K562 (cell line): ENCODE results near the gene RTL10. TPM values are rescaled to one million over a fixed set of nuclear protein-coding genes. Genes with fewer than 3 reads are reported as not detected.
A peak's percentile ranks its signal among the peaks of the same experiment; 100 is the strongest.

Source experiments
- CUX1 ChIP-seq: fragments of 200-800 bp; sonication (Bioruptor generic); IDR thresholded peaks from 2 replicates; pipeline ENCODE4 v1.6.1; 2016; ENCODE audit warnings: missing genetic modification characterization, missing compliant biosample characterization
- FIP1L1 ChIP-seq: fragments of 200-400 bp; formaldehyde crosslinking; IDR thresholded peaks from 2 replicates; pipeline ENCODE4 v1.6.1; 2018; ENCODE audit warnings: mild to moderate bottlenecking, low read depth, low read length; ENCODE audit not compliant: poor library complexity, severe bottlenecking
- KLF10 ChIP-seq: fragments of 250-450 bp; sonication (Bioruptor Pico); IDR thresholded peaks from 2 replicates; pipeline ENCODE4 v1.6.1; 2021; ENCODE audit warnings: matching md5 sums
- PHTF2 ChIP-seq: fragments of 250-450 bp; sonication (Bioruptor Pico); IDR thresholded peaks from 2 replicates; pipeline ENCODE4 v1.5.0; 2021; ENCODE audit warnings: mild to moderate bottlenecking
- POLR2H ChIP-seq: IDR thresholded peaks from 2 replicates; pipeline ENCODE4 v1.6.1; 2016; ENCODE audit warnings: missing genetic modification characterization, low read depth, mild to moderate bottlenecking, control low read depth, missing compliant biosample characterization, moderate library complexity
- RBM22 ChIP-seq: fragments of 200-400 bp; formaldehyde crosslinking; IDR thresholded peaks from 2 replicates; pipeline ENCODE4 v1.6.1; 2018; ENCODE audit warnings: low read length, low read depth; ENCODE audit not compliant: poor library complexity, severe bottlenecking
- SIN3B ChIP-seq: fragments of 450-650 bp; IDR thresholded peaks from 2 replicates; pipeline ENCODE4 v1.6.1; 2017; ENCODE audit warnings: low read depth, mild to moderate bottlenecking, moderate library complexity
- SMAD4 ChIP-seq: fragments of 250-450 bp; sonication (Bioruptor Pico); conservative IDR thresholded peaks from 2 replicates; pipeline ENCODE4 v1.8.0; 2021; ENCODE audit warnings: inconsistent platforms, mild to moderate bottlenecking, moderate library complexity
- TEAD4 ChIP-seq, 2 experiments: sonication (generic) in 1 of 2; formaldehyde crosslinking in 1 of 2; IDR thresholded peaks; 2 replicates each; pipeline versions ENCODE4 v1.6.1 to v1.8.0; 2012 to 2022; ENCODE audit warnings: borderline replicate concordance in 1 of 2, inconsistent platforms in 1 of 2, low read length in 1 of 2, mild to moderate bottlenecking in 1 of 2, missing genetic modification reagents in 1 of 2
- ZNF311 ChIP-seq: fragments of 250-450 bp; sonication (Bioruptor Pico); IDR thresholded peaks from 2 replicates; pipeline ENCODE4 v1.4.0; 2020; ENCODE audit warnings: mild to moderate bottlenecking, moderate library complexity
- ZNF639 ChIP-seq, 2 experiments: fragments of 200-800 bp in 1 of 2; sonication (Bioruptor generic) in 1 of 2; sonication (generic) in 1 of 2; formaldehyde crosslinking in 1 of 2; IDR thresholded peaks in 1 of 2; conservative IDR thresholded peaks in 1 of 2; 2 replicates each; pipeline versions ENCODE4 v1.5.0 to v1.6.1; 2016 to 2020; ENCODE audit warnings: missing compliant biosample characterization in 1 of 2, missing genetic modification characterization in 1 of 2, missing genetic modification reagents in 1 of 2
- polyA plus RNA-seq, 8 experiments: library from polyadenylated mRNA; depleted of rRNA in 4 of 8; stranded (reverse) in 5 of 8; unstranded in 3 of 8; fragments of >200 nt; fragmentation: Nextera tagmentation in 2 of 8; fragmentation: Illumina TruSeq in 1 of 8; extraction: Ambion mirVana in 2 of 8; extraction: Trizol in 1 of 8; gene quantifications; 2 replicates each; pipeline versions ENCODE4 v1.2.1 to v1.2.3, GENCODE V29; 2011 to 2014; ENCODE audit warnings: inconsistent platforms in 1 of 8, missing spikeins in 1 of 8
- total RNA-seq, 7 experiments: library from RNA; depleted of rRNA in 6 of 7; stranded (reverse); fragments of >200 nt in 6 of 7; fragmentation: Illumina TruSeq in 2 of 7; extraction: Trizol in 2 of 7; gene quantifications; 2 replicates each; pipeline versions ENCODE4 v1.2.1 to v1.2.3, GENCODE V29; 2011 to 2021; ENCODE audit warnings: low replicate concordance in 1 of 7

Gene RTL10
- total and polyA plus RNA-seq, 9 of the 15 experiments (the other 6 are each of a cell fraction or from before 2014, with no cell fraction given), result 19.8 to 75.5 (median 32.5) TPM

GRCh38 chr22:19866665-19867009 is 12.0 kb upstream of the RTL10 start (continued):
- TF ChIP-seq PHTF2 (no peak), SIN3B (no peak), ZNF639 (CRISPR knock-in tag; conservative IDR thresholded peaks at IDR 0.05 in 1 of 2, IDR thresholded peaks at IDR 0.05 in 1 of 2) (no peak), RBM22 (no peak), POLR2H (tag) (no peak), CUX1 (CRISPR knock-in tag) (no peak), ZNF311 (CRISPR knock-in tag) (peak; percentile 47; the same call in 1 of the 2 replicates), KLF10 (no peak), SMAD4 (CRISPR knock-in tag) (no peak), TEAD4 (IDR thresholded peaks at IDR 0.05; ENCODE audit: low read length) (no peak), TEAD4 (CRISPR knock-in tag; IDR thresholded peaks at IDR 0.05; ENCODE audit: borderline replicate concordance) (no peak), FIP1L1 (no peak)
